Left colon (tissue), 2 donors: Measurements from ENCODE around the gene CRADD. TPM values are rescaled to one million over a fixed set of nuclear protein-coding genes. Genes with fewer than 3 reads are reported as not detected.
"Not testable (repeated sequence)": the region's sequence is repeated elsewhere in the genome, so short reads cannot be mapped to it uniquely, and the experiment has no call there.

Source experiments
- ATAC-seq: fragments of 200-7000 bp; cut with Tn5 transposase; one replicate; pipeline ENCODE4 v1.9.1; 2020; ENCODE audit warnings: mild to moderate bottlenecking, moderate library complexity
- DNase-seq, 2 donors: peaks; one replicate each; pipeline ENCODE4 v3.0.0-alpha.2; 2020
- intact Hi-C, 2 donors: fragments of 100-400 bp; cut with DNase I in 1 of 2; cut with micrococcal nuclease in 1 of 2; formaldehyde crosslinking; loops; one replicate each; pipeline versions ENCODE4 v1.11.2 to v1.14.0; 2022; cut with DNase I, micrococcal nuclease
- total RNA-seq, 2 donors: library from RNA; stranded (reverse); fragmentation: NEBNext Ultra II Directional; extraction: Animal tissue kit (Norgen Biotek cat#: 25700); gene quantifications; one replicate each; pipeline ENCODE4 v1.2.1, GENCODE V29; 2021
- donor health status: DM: no; HTN: no; CAD: no.
- donor health status: DM: yes; HTN: yes; CAD: no.

Gene CRADD
- total RNA-seq, 2 donors from 2014 or later, result 22.1 to 27.6 TPM

DNA sequence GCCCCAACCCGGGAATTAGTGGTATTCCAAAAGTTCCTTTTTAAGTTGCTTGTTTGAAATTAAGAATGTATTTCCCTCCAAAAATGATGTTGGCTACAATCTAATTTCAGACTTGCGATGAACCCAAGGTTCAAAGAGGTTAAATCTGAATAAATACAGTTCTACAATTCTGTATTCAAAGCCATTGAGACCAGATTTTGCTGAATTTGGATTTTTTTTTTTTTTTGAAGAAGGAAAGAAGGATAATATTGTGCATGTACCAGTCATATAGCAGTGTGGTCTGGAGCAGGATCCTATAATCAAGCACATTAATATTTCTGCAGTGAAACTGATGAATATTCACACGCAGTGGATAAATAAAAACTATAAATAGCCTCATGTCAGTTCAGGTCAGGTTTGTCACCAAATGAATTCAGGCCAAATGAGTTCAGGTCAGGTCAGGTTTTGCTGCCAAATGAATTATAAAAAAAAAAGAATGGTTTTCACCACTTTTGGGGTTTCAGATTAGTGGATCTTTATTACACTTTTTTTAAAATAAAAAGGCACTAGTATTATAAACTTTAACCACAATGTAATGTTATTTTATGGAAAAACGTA, 69.5 kb downstream of the CRADD start:
- DNase-seq (no peak), ATAC-seq (no peak)
- intact Hi-C loops, result no loop called here

GRCh38 chr12:93748672-93749383, 71.7 kb downstream of the CRADD start:
- DNase-seq (no peak), ATAC-seq (no peak)
- intact Hi-C loops, result no loop called here

- ATAC-seq (no peak), DNase-seq (no peak)
These were observed 72.3 kb downstream of the CRADD start for GRCh38 chr12:93749515-93749914.

DNA sequence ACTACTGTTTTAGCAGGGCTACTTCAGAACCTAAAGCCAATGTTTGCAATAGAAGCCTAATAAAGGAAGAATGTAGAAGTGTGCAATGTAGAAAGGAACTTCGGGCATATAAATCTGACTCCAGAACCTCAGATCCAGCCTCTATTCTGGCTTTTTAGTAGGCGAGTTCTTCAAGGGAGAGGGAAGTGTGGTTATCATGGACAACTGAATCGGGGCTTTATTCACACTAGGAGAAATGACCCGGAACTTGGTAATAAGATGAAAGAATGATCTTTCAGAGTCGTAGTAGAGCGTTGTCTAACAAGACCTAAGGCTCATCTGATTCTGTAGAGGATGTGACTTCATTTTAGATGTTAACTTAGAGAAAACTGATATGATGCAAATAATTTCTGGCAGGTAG, 72.9 kb downstream of the CRADD start:
- ATAC-seq (no peak), DNase-seq (no peak)
- intact Hi-C loops, result no loop called here

More at GRCh38 chr12:93749515-93749914, 72.3 kb downstream of the CRADD start:
- intact Hi-C loops, result no loop called here

GRCh38 chr12:93751864-93752610, 74.9 kb downstream of the CRADD start:
- ATAC-seq (no peak), DNase-seq (no peak)
- intact Hi-C loops, result no loop called here

DNA sequence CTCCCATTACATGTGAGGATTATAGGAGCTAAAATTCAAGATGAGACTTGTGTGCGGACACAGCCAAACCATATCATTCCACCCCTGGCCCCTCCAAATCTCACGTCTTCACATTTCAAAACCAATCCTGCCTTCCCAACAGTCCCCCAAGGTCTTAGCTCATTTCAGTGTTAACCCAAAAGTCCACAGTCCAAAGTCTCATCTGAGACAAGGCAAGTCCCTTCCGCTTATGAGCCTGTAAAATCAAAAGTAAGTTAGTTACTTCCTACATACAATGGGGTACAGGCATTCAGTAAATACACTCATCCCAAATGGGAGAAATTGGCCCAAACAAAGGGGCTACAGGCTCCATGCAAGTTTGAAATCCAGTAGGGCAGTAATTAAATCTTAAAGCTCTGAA, 76.1 kb downstream of the CRADD start:
- DNase-seq (no peak), ATAC-seq (no peak)
- intact Hi-C loops, result no loop called here

GRCh38 chr12:93753838-93754429, 76.8 kb downstream of the CRADD start:
- DNase-seq, result no peak
- no peak for ATAC-seq

DNA sequence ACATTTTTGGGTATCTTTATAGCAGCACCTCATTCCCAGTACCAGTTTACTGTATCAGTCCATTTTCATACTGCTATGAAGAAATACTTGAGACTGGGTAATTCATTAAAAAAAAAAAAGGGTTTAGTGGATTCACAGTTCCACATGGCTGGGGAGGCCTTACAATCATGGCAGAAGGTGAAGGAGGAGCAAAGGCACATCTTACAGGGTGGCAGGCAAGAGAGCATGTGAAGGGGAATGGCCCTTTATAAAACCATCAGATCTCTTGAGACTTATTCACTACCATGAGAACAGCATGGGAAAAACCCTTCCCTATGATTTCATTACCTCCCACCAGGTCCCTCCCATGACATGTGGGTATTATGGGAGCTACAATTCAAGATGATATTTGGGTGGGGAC, 77.7 kb downstream of the CRADD start:
- DNase-seq, intact Hi-C loops, ATAC-seq: not testable (repeated sequence)

More at GRCh38 chr12:93753838-93754429, 76.8 kb downstream of the CRADD start:
- intact Hi-C loops, result no loop called here

DNA sequence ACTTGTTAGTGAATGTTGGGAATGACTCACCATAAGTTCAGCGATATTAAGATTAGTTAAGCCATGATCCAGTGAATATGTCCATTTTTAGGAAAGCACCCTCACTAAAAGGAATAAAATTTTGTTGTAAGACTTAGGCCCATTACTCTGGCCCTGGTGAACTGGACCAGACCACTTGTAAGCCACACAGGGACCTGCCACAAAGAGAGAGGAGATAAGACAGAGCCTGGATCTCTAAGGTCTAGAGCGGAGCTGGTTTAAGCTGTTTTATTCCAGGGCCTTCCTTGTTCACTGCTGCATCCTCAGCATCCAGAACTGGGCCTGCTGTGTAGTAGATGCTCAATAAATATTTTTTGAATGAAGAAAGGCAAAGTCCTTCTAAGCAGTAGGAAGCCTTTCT, 79.1 kb downstream of the CRADD start:
- no peak for ATAC-seq
- DNase-seq, result no peak
- intact Hi-C loops, result no loop called here

GRCh38 chr12:93757792-93758694, 80.9 kb downstream of the CRADD start:
- ATAC-seq (peak; percentile 51), DNase-seq (no peak)
- intact Hi-C loops, result no loop called here

DNA sequence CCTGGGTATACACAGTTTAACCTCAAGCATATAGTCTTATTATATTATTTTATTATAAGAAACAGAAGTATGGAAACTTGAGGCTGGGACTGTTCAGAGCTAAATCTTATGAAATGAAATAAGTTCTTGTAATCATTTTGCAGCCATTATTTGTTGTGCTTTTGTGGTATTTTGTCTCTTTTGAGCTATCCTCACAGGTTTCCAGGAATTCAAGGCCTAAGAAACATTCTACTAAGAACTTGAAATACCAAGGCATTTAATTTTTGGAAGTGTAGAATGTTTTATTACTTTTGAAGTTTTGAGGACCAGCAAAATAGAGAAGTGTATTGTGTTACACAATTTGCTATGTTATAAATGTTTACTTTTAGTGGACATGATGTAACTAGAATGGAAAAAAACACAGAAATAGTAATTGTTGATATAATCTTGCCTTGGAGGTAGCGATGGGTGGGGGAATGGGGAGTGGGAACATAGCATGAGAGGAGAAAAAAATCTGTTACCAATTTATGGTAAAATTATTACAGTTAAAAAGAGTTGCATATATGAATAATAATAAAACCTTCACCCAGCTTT, 81.7 kb downstream of the CRADD start:
- intact Hi-C loops, result no loop called here
- ATAC-seq (no peak), DNase-seq (no peak)

- DNase-seq, result no peak
- intact Hi-C loops, result no loop called here
- ATAC-seq, result peak; percentile 62
These were observed 82.4 kb downstream of the CRADD start for GRCh38 chr12:93759512-93760081.

DNA sequence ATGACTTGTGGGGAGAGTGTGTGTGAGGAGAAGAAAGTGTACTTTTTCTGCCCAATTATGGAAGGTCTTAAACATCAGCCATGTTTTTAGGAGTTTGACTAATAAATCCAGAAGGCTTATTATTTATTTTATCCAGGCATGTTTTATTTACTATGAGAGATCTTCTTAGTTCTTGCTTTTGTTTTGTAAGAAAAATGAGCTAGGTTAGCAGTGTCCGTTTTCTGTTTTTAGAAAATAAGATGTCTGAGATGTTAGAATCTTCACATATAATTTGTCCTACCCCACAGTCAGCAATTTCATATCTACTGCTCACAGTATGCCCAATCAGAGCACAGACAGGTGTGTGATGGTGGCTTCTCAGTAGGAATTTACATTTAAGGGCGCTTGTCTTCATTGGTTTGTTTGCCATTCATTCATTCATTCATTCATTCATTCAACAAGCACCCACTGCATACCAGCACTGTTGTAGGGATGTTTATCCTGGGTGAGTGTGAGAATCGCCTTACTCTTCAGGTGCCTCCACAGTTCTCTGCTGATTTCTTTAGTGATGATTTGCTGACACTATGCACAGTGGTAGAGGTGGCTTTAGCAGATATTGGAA, 83.2 kb downstream of the CRADD start:
- ATAC-seq (no peak), DNase-seq (no peak)
- intact Hi-C loops, result no loop called here

- intact Hi-C loops, result no loop called here
- DNase-seq (no peak), ATAC-seq (no peak)
These were observed 85.0 kb downstream of the CRADD start for GRCh38 chr12:93762059-93762719.

- no peak for DNase-seq
- ATAC-seq, result no peak
- intact Hi-C loops, result no loop called here
These were observed 85.9 kb downstream of the CRADD start for GRCh38 chr12:93762912-93763553.

GRCh38 chr12:93763746-93764147, 86.6 kb downstream of the CRADD start:
- intact Hi-C loops, result no loop called here
- DNase-seq (no peak), ATAC-seq (no peak)

DNA sequence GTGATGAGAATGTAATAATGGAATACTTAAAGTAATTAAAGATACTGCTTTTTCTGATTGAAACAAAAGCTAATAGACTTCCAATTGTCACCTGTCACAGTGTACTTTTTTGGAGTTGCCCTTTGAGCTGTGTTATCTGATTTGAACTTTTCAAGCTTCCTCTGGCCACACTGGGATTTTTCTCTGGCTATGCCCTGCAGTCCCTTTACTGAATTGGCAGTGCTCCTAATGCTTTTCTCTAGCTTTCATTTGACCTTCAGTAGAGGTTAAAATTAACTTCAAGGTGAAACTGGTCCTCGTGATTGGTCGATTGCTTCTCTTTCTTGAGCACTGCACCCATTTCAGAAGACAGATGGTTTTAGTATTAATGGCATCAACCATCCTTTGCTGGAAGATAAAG, 89.2 kb downstream of the CRADD start:
- ATAC-seq, result no peak
- no peak for DNase-seq
- intact Hi-C loops, result loop anchor here in 1 of 2 donors (5.0 kb wide), 1 partner anchor 336 kb away; no protein-coding TSS in a partner anchor
